Large intestine (tissue), 3 donors: ENCODE measurements around the gene ROR1. TPM values are rescaled to one million over a fixed set of nuclear protein-coding genes. Genes with fewer than 3 reads are reported as not detected.
"Not testable (repeated sequence)": the region's sequence is repeated elsewhere in the genome, so short reads cannot be mapped to it uniquely, and the experiment has no call there.

Experiments used
- DNase-seq, 2 donors: peaks; one replicate each; pipeline versions ENCODE4 v3.0.0 to v3.0.0-alpha.2; 2013
- H3K27ac ChIP-seq: one replicate; pipeline ENCODE4 v1.5.1; 2013; ENCODE audit warnings: low read length
- H3K27me3 ChIP-seq: 2 replicates; pipeline ENCODE4 v1.6.1; 2013; ENCODE audit warnings: low read length; ENCODE audit not compliant: control insufficient read depth, insufficient read depth
- H3K36me3 ChIP-seq: 2 replicates; pipeline ENCODE4 v1.6.1; 2013; ENCODE audit warnings: low read length; ENCODE audit not compliant: control insufficient read depth, insufficient read depth
- H3K4me1 ChIP-seq: one replicate; pipeline ENCODE4 v1.6.1; 2013; ENCODE audit warnings: low read length; ENCODE audit not compliant: control insufficient read depth, insufficient read depth
- H3K4me3 ChIP-seq: one replicate; pipeline ENCODE4 v1.5.1; 2013; ENCODE audit warnings: low read length
- H3K9me3 ChIP-seq: one replicate; pipeline ENCODE4 v1.6.1; 2013; ENCODE audit warnings: mild to moderate bottlenecking, low read depth, low read length, moderate library complexity; ENCODE audit not compliant: control insufficient read depth
- WGBS: methylation state at CpG from one replicate; pipeline ENCODE4 v1.1.5; 2013; ENCODE audit warnings: low lambda C conversion rate; ENCODE audit not compliant: insufficient coverage; 5-methylcytosine and 5-hydroxymethylcytosine counted together
- polyA plus RNA-seq: library from polyadenylated mRNA; unstranded; fragments of 120-200 nt; gene quantifications from one replicate; pipeline ENCODE4 v1.2.1, GENCODE V29; 2013

Gene ROR1
- polyA plus RNA-seq, 1 donor: 14.4 TPM

DNA sequence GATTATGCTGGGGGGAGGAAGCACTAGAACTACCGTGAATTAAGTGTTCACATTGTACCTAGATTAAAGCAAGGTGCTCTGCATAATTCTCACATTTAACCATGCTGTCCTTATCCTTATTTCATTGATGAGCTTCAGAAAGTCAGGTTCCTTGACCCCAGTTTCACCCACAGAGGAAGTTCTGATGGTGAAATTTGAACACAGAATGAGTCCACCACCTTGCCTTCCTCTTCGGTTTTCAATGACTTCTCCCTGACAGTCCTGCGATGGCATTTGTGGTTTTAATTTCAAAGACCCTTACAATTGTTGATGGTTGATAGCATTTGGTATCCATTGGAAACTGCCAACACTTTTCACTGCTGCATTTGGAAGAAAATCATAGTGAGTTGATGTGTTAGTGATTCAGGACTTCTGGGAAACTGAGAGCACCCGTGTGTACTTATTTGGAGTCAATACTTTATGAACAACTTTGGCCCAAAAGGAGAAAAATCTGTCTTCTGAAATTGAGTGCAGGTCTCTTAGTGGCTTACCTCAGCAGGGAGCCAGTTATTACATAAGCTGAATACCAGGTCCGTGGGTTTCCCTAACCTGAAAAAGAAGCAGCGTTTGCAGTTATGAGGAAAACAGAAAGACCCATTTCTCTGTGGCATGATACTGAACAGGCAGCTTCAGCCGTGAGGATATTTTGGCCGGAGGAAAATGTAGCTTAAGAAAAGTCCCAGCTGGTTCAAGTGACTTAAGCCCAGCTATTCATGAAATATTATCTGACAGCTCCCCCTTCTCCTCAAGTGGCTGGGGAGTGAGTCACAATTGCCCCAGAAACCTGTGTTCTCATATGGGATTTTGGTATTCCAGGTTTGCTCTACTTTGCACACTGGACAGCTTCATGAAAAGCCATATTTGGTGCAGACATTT is 47.5 kb downstream of the ROR1 start:
- no peak for DNase-seq
- H3K4me1 ChIP-seq: peaks cover 5% of the 10 kb centered on the region
- H3K27ac ChIP-seq: no peak overlapping the region
- no peaks in the 10 kb centered on the region for H3K27me3 ChIP-seq
- no peaks in the 10 kb centered on the region for H3K9me3 ChIP-seq
- 70% methylated on average over 3 of the region's 8 CpGs for WGBS
- no peaks in the 10 kb centered on the region for H3K36me3 ChIP-seq
- H3K4me3 ChIP-seq: no peak overlapping the region

- no peaks in the 10 kb centered on the region for H3K36me3 ChIP-seq
- H3K4me1 ChIP-seq: peaks cover 2% of the 10 kb centered on the region
- DNase-seq: no peak
These were observed 48.7 kb downstream of the ROR1 start for GRCh38 chr1:63822540-63822939.

DNA sequence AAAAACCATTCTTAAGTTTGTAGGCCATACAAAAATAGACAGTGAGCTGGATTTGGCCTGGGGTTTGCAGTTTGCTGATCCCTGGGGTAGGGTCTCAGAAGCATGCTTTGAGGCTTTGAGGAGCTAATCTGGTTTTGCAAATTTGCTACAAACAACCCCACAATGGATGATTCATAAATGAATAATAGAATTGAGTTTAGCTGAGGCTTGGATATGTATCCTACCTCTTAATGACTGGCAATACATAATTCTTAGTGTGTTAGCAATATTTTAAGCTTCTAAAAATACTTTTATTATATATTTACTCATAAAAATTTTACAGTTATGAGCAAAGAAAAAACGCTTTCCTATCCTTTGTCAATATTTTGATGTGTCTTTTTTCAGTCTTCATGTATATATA is 50.6 kb downstream of the ROR1 start:
- Histone ChIP-seq H3K27me3 (no peaks in the 10 kb centered on the region), H3K4me1 (no peaks in the 10 kb centered on the region), H3K9me3 (no peaks in the 10 kb centered on the region), H3K27ac (no peak overlapping the region), H3K36me3 (no peaks in the 10 kb centered on the region), H3K4me3 (no peak overlapping the region)
- 71% methylated on average over 1 of the region's 1 CpG for whole genome bisulfite sequencing
- DNase-seq: no peak

More at GRCh38 chr1:63822540-63822939, 48.7 kb downstream of the ROR1 start:
- no peaks in the 10 kb centered on the region for H3K27me3 ChIP-seq
- no peak overlapping the region for H3K27ac ChIP-seq
- H3K9me3 ChIP-seq: no peaks in the 10 kb centered on the region
- H3K4me3 ChIP-seq: no peak overlapping the region

- Histone ChIP-seq H3K4me1 (no peaks in the 10 kb centered on the region), H3K27me3 (no peaks in the 10 kb centered on the region), H3K4me3 (no peak overlapping the region), H3K27ac (no peak overlapping the region), H3K36me3 (no peaks in the 10 kb centered on the region), H3K9me3 (no peaks in the 10 kb centered on the region)
- WGBS: no CpG with 5 or more reads among the region's 1 CpG
- DNase-seq: no peak
These were observed 51.3 kb downstream of the ROR1 start for GRCh38 chr1:63825111-63825510.

- not testable (repeated sequence) for H3K27me3 ChIP-seq, H3K4me1 ChIP-seq, H3K4me3 ChIP-seq, H3K27ac ChIP-seq, H3K9me3 ChIP-seq, DNase-seq, H3K36me3 ChIP-seq
These were observed 52.5 kb downstream of the ROR1 start for GRCh38 chr1:63826246-63826861.

- WGBS: 88% methylated on average over 1 of the region's 5 CpGs
These were observed 53.8 kb downstream of the ROR1 start for GRCh38 chr1:63827411-63828321.

DNA sequence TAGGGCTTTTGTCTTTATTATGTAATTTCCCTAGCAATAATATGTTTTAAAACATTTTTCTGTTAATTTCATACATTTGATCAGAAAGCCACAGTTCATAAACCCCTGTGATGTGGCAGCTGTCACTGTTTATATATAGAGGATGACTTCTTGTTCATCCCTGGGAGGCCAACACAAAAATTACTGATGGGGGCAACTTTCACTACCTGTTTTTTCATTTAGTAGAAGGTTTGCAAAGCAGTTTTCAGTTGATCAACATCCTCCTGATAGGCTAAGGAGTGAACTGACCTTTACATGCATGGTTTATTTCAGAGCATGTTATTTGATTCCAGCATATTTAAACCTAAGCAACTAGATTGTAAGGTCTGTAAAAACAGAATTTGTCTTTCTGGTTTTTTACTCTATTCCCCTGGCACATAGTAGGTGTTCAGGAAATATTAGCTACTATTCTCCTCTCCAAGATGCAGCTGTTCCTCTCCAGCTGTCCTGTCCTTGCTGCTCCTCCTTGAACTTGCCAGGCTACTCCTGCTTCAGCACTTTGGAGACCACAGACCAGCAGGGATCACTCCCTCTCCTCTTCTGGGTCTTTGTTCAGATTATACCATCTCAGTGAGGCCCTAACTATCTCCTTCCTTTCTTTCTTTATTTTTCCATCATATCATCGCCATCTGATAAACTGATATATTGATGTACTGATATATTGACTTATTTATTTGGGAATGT is 54.7 kb downstream of the ROR1 start:
- no peaks in the 10 kb centered on the region for H3K4me1 ChIP-seq
- H3K9me3 ChIP-seq: no peaks in the 10 kb centered on the region

More at GRCh38 chr1:63827411-63828321, 53.8 kb downstream of the ROR1 start:
- Histone ChIP-seq H3K4me3 (no peak overlapping the region), H3K4me1 (no peaks in the 10 kb centered on the region), H3K36me3 (no peaks in the 10 kb centered on the region), H3K9me3 (no peaks in the 10 kb centered on the region), H3K27ac (no peak overlapping the region), H3K27me3 (no peaks in the 10 kb centered on the region)
- DNase-seq: no peak

GRCh38 chr1:63829349-63830327 is 55.8 kb downstream of the ROR1 start:
- Histone ChIP-seq H3K4me1 (no peaks in the 10 kb centered on the region), H3K36me3 (no peaks in the 10 kb centered on the region), H3K27me3 (no peaks in the 10 kb centered on the region), H3K27ac (no peak overlapping the region), H3K9me3 (no peaks in the 10 kb centered on the region), H3K4me3 (no peak overlapping the region)
- peak; percentile 20 to 37 for DNase-seq
- 82% methylated on average over 2 of the region's 11 CpGs for WGBS

More for the DNA sequence above, 54.7 kb downstream of the ROR1 start:
- no peak for DNase-seq
- WGBS: 89% methylated on average over 1 of the region's 1 CpG
- H3K4me3 ChIP-seq: no peak overlapping the region
- no peak overlapping the region for H3K27ac ChIP-seq
- no peaks in the 10 kb centered on the region for H3K36me3 ChIP-seq
- no peaks in the 10 kb centered on the region for H3K27me3 ChIP-seq

DNA sequence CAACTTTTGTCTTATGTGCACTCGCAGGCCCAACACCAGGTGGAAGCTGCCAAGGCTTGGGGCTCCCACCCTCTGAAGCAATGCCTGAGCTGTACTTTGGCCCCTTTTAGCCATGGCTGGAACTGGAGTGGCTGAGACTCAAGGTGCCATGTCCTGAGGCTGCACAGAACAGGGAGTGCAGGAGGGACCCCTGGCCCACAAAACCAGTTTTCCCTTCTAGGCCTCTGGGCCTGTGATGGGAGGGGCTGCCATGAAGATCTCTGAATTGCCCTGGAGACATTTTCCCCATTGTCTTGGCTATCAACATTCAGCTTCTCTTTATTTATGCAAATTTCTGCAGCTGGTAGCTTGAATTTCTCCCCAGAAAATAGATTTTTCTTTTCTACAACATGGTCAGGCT is 57.6 kb downstream of the ROR1 start:
- Histone ChIP-seq H3K27me3 (no peaks in the 10 kb centered on the region), H3K9me3 (no peaks in the 10 kb centered on the region), H3K4me3 (no peak overlapping the region), H3K4me1 (no peaks in the 10 kb centered on the region), H3K36me3 (no peaks in the 10 kb centered on the region), H3K27ac (no peak overlapping the region)
- no peak for DNase-seq
- no CpG with 5 or more reads among the region's 1 CpG for WGBS
